CD4-positive, alpha-beta T cell treated with Interleukin-6 for 4 hours (primary cell): ENCODE data around the gene CD247.

Experiments used
- DNase-seq: peaks from one replicate; pipeline ENCODE4 v3.0.0-alpha.2; 2020; ENCODE audit warnings: mixed read lengths

The CD247 gene

GRCh38 chr1:167542109-167543032 lies 24.0 kb upstream of the CD247 start:
- no peak for DNase-seq

- no peak for DNase-seq
Measured at GRCh38 chr1:167541610-167542009, 23.3 kb upstream of the CD247 start.

GRCh38 chr1:167541003-167541402 lies 22.7 kb upstream of the CD247 start:
- DNase-seq: no peak

GRCh38 chr1:167538657-167539056 lies 20.3 kb upstream of the CD247 start:
- DNase-seq: no peak

- peak; percentile 77 for DNase-seq
Measured at GRCh38 chr1:167533851-167534300, 15.5 kb upstream of the CD247 start.

GRCh38 chr1:167532964-167533824 lies 14.9 kb upstream of the CD247 start:
- DNase-seq: no peak

- no peak for DNase-seq
Measured at GRCh38 chr1:167532375-167532774, 14.0 kb upstream of the CD247 start.

GRCh38 chr1:167529829-167530474 lies 11.6 kb upstream of the CD247 start:
- DNase-seq: no peak

- DNase-seq: no peak
Measured at GRCh38 chr1:167528057-167528728, 9.9 kb upstream of the CD247 start.

GRCh38 chr1:167526667-167527383 lies 8.5 kb upstream of the CD247 start:
- DNase-seq: no peak

GRCh38 chr1:167524651-167525050 lies 6.3 kb upstream of the CD247 start:
- no peak for DNase-seq

GRCh38 chr1:167522246-167522645 lies 3.9 kb upstream of the CD247 start:
- no peak for DNase-seq

- DNase-seq: peak; percentile 49
Measured at GRCh38 chr1:167520711-167521206, 2.4 kb upstream of the CD247 start.

GRCh38 chr1:167517535-167518330 lies 596 bp downstream of the CD247 start:
- peak; percentile 91 for DNase-seq

- peak; percentile 65 for DNase-seq
Measured at GRCh38 chr1:167516404-167517388, 1.6 kb downstream of the CD247 start.

- peak; percentile 25 for DNase-seq
Measured at GRCh38 chr1:167515893-167516321, 2.4 kb downstream of the CD247 start.

- no peak for DNase-seq
Measured at GRCh38 chr1:167515461-167515860, 2.9 kb downstream of the CD247 start.

GRCh38 chr1:167514288-167514687 lies 4.0 kb downstream of the CD247 start:
- peak; percentile 65 for DNase-seq

GRCh38 chr1:167512046-167512654 lies 6.2 kb downstream of the CD247 start:
- peak; percentile 44 for DNase-seq
